Vagina (tissue), 2 donors: Measurements from ENCODE around the gene JAG2. TPM values are rescaled to one million over a fixed set of nuclear protein-coding genes. Genes with fewer than 3 reads are reported as not detected.

Experiments used
- DNase-seq, 2 donors: peaks; one replicate each; pipeline ENCODE4 v3.0.0-alpha.2; 2017; ENCODE audit errors: extremely low spot score in 2 of 2
- H3K27ac ChIP-seq: fragments of 200-600 bp; sonication (generic); one replicate; pipeline ENCODE4 v1.5.1; 2019
- H3K27me3 ChIP-seq: fragments of 200-600 bp; sonication (generic); one replicate; pipeline ENCODE4 v1.5.1; 2019
- H3K36me3 ChIP-seq, 2 donors: fragments of 200-600 bp; sonication (generic); one replicate each; pipeline ENCODE4 v1.5.1; 2017 to 2019
- H3K4me1 ChIP-seq: fragments of 200-600 bp; sonication (generic); one replicate; pipeline ENCODE4 v1.5.1; 2019
- H3K4me3 ChIP-seq, 2 donors: fragments of 200-600 bp; sonication (generic); 1 replicate in 1 of 2; 2 replicates in 1 of 2; pipeline ENCODE4 v1.5.1; 2016 to 2019
- H3K9me3 ChIP-seq: fragments of 200-600 bp; sonication (generic); one replicate; pipeline ENCODE4 v1.5.1; 2019
- POLR2A ChIP-seq, 2 donors: fragments of 450-650 bp; IDR thresholded peaks; one replicate each; pipeline ENCODE4 v1.6.1; 2017; ENCODE audit warnings: antibody characterized with exemption in 2 of 2, mild to moderate bottlenecking in 2 of 2, moderate library complexity in 2 of 2
- POLR2AphosphoS5 ChIP-seq, 2 donors: sonication (generic); formaldehyde crosslinking; IDR thresholded peaks; one replicate each; pipeline ENCODE4 v1.9.0; 2017; ENCODE audit warnings: antibody characterized with exemption in 2 of 2, mild to moderate bottlenecking in 2 of 2, low read depth in 1 of 2; ENCODE audit not compliant: insufficient read depth in 1 of 2
- intact Hi-C: fragments of 100-400 bp; cut with DNase I; formaldehyde crosslinking; loops from one replicate; pipeline ENCODE4 v1.15.1; 2023
- total RNA-seq: library from RNA; depleted of rRNA; stranded (reverse); fragments of >200 nt; gene quantifications from one replicate; pipeline ENCODE4 v1.2.3, GENCODE V29; 2016
- TF ChIP-seq, protein P1 (sequence below), 3 experiments: fragments of 450-650 bp in 2 of 3; fragments of 200-600 bp in 1 of 3; sonication (generic) in 1 of 3; IDR thresholded peaks; one replicate each; pipeline ENCODE4 v1.5.1; 2017 to 2019; ENCODE audit warnings: antibody characterized with exemption in 3 of 3, mild to moderate bottlenecking in 2 of 3, moderate library complexity in 2 of 3

Gene JAG2
- total RNA-seq: 17.7 TPM

DNA sequence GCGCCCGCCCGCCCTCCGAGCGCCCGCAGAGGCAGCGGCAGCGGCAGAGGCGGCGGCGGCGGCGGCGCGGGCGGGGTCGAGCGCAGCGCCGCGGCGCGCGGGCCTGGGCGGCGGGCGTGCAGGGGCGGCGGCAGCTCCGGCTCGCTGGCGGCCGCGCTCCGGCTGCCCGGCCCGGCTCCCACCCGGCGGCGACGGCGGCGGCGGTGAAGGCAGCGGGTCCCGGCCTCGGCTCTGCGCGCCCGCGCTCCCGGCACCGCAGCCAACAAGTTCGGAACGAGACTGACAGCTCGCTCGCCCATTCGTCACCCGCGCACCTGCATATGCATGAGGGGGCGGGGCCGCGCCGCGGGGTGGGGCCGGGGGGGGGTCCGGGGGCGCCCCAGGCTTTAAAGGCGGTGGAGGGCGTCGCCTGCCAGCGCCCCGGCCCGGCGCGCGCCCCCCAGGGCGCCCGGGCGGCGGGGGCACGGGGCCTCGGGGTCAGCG, at the start of gene JAG2:
Gene JAG2 (minus strand): TSS at position 281 of the 483 bp plus-strand sequence. CDS start 356 bp downstream, outside the sequence.
- Histone ChIP-seq H3K27me3 (no peaks in the 10 kb centered on the region), H3K9me3 (no peaks in the 10 kb centered on the region), H3K4me3 (peak within 1 kb of the TSS; percentile 44 to 56), H3K4me1 (peaks cover 42% of the 10 kb centered on the region), H3K36me3 (no peaks in the 10 kb centered on the region), H3K27ac (no peak within 1 kb of the TSS)
- intact Hi-C loops: no loop called here
- TF ChIP-seq, protein P1, sequence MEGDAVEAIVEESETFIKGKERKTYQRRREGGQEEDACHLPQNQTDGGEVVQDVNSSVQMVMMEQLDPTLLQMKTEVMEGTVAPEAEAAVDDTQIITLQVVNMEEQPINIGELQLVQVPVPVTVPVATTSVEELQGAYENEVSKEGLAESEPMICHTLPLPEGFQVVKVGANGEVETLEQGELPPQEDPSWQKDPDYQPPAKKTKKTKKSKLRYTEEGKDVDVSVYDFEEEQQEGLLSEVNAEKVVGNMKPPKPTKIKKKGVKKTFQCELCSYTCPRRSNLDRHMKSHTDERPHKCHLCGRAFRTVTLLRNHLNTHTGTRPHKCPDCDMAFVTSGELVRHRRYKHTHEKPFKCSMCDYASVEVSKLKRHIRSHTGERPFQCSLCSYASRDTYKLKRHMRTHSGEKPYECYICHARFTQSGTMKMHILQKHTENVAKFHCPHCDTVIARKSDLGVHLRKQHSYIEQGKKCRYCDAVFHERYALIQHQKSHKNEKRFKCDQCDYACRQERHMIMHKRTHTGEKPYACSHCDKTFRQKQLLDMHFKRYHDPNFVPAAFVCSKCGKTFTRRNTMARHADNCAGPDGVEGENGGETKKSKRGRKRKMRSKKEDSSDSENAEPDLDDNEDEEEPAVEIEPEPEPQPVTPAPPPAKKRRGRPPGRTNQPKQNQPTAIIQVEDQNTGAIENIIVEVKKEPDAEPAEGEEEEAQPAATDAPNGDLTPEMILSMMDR (IDR thresholded peaks at IDR 0.05): no peak
- TF ChIP-seq POLR2A (IDR thresholded peaks at IDR 0.05) (no peak), POLR2AphosphoS5 (IDR thresholded peaks at IDR 0.05; ENCODE audit: insufficient read depth in 1 of 2, low read depth in 1 of 2) (no peak)
- DNase-seq: no peak

DNA sequence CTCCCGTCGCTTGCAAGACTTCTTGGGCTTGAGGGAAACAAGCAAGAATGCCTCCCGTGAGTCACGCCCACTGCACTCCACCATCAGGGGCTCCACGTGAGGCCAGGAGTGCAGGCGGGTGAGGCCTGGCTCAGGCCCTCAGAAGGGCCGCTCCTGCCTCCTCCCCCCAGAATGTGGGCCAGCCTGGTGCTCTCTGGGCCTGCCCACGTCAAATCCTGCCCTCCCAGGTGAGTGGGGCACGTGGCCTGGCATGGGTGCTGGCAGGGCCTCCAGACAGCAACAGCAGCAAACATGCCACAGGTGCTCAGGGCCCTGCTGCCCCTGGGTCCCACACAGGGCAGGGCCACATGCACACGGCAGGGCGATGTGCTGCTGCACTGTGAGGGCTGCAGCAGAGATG, 49.2 kb upstream of the JAG2 start:
- intact Hi-C loops: loop anchor here (10.0 kb wide), 1 partner anchor 277 kb away; the partner anchor contains the start of gene TEDC1
- TF ChIP-seq POLR2AphosphoS5 (IDR thresholded peaks at IDR 0.05; ENCODE audit: insufficient read depth in 1 of 2, low read depth in 1 of 2): no peak
- TF ChIP-seq, protein P1 (IDR thresholded peaks at IDR 0.05): no peak
- no peak for TF ChIP-seq POLR2A (IDR thresholded peaks at IDR 0.05)
- Histone ChIP-seq H3K27ac (no peak overlapping the region), H3K36me3 (peaks cover 0 to 66% of the 10 kb centered on the region in 2 donors), H3K4me3 (no peak overlapping the region), H3K9me3 (no peaks in the 10 kb centered on the region), H3K27me3 (no peaks in the 10 kb centered on the region), H3K4me1 (no peaks in the 10 kb centered on the region)
- no peak for DNase-seq

DNA sequence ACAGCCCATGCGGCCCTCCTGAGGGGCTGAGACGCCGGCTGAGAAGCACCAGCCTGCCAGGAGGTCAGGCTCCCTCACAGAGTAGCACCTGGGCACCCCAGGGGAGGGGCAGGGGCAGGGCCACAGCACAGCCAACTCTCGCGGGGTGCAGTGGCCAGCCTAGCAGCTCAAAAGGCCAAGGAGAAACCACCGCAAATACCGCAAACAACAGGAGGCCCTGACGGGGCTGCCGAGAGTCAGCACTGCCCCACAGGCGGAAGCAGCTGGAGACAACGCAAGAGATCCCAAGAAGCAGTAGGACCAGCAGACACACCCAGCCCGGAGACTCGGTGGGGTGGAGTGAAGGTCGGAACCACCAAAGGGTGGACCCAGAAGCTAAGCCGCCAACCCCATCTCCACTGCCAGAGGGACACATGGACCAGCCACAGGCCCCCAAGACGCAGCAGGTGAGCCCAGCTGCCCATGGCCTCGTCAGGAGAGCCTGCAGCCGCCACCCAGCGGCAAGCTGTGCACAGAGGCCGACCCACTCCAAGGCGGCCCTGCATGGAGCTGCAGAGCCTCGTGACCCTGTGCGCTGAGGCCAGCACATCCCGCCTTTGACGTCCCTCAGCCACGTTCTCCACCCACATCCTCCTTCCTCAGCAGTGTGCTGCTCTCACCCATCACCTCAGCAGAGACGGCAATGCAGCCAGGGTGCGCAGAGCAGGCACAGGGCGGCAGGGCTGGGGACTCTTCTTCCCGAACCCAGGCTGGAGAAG, 48.1 kb upstream of the JAG2 start:
- no peak overlapping the region for H3K4me3 ChIP-seq
- H3K27ac ChIP-seq: no peak overlapping the region
- H3K27me3 ChIP-seq: no peaks in the 10 kb centered on the region
- H3K9me3 ChIP-seq: no peaks in the 10 kb centered on the region
- DNase-seq: no peak
- intact Hi-C loops: loop anchor here (10.0 kb wide), 1 partner anchor 278 kb away; the partner anchor contains the start of gene TEDC1
- no peak for TF ChIP-seq POLR2A (IDR thresholded peaks at IDR 0.05)
- TF ChIP-seq POLR2AphosphoS5 (IDR thresholded peaks at IDR 0.05; ENCODE audit: insufficient read depth in 1 of 2, low read depth in 1 of 2): no peak
- TF ChIP-seq, protein P1 (IDR thresholded peaks at IDR 0.05): no peak
- H3K4me1 ChIP-seq: no peaks in the 10 kb centered on the region
- peaks cover 0 to 62% of the 10 kb centered on the region in 2 donors for H3K36me3 ChIP-seq

DNA sequence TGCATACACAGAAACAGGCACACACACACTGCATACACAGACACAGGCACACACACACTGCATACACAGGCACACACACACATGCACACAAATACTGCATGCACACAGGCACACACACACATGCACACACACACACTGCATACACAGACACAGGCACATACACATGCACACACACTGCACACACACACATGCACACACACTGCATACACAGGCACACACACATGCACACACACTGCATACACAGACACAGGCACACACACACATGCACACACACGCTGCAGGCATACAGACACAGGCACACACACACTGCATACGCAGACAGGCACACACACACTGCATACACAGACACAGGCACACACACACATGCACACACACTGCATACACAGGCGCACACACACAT, 47.0 kb upstream of the JAG2 start:
- no peak for DNase-seq
- Histone ChIP-seq H3K4me1 (no peaks in the 10 kb centered on the region), H3K36me3 (peaks cover 0 to 52% of the 10 kb centered on the region in 2 donors), H3K4me3 (no peak overlapping the region), H3K27me3 (no peaks in the 10 kb centered on the region), H3K27ac (no peak overlapping the region), H3K9me3 (no peaks in the 10 kb centered on the region)
- intact Hi-C loops: loop anchor here (10.0 kb wide), 1 partner anchor 279 kb away; the partner anchor contains the start of gene TEDC1
- TF ChIP-seq POLR2A (IDR thresholded peaks at IDR 0.05) (no peak), POLR2AphosphoS5 (IDR thresholded peaks at IDR 0.05; ENCODE audit: insufficient read depth in 1 of 2, low read depth in 1 of 2) (no peak)
- TF ChIP-seq, protein P1 (IDR thresholded peaks at IDR 0.05): no peak
